Activated T-helper 1 cell treated with anti-CD3 and anti-CD28 coated beads, Interleukin-12 subunit alpha, Interleukin-12 subunit beta, Interleukin-2, Interleukin-4 antibody, amounts not matched to agents 30 ng/mL and 10 ng/mL and 1 ng/mL, durations not matched to agents 14 hours and 24 hours and 36 hours (primary cell): ENCODE data around the gene SAP30BP. TPM values are rescaled to one million over a fixed set of nuclear protein-coding genes. Genes with fewer than 3 reads are reported as not detected.

Experiments used
- DNase-seq: peaks from one replicate; pipeline ENCODE4 v3.0.0; 2021; ENCODE audit warnings: low spot score
- H3K27ac Mint-ChIP-seq: one replicate; pipeline ENCODE4 v1.8.0; 2021; ENCODE audit warnings: mild to moderate bottlenecking, mixed read lengths
- H3K27me3 Mint-ChIP-seq: one replicate; pipeline ENCODE4 v1.8.0; 2022; ENCODE audit warnings: mild to moderate bottlenecking, moderate library complexity, mixed read lengths; ENCODE audit not compliant: insufficient read depth
- H3K36me3 Mint-ChIP-seq: one replicate; pipeline ENCODE4 v1.8.0; 2021; ENCODE audit warnings: low read depth, mixed read lengths
- H3K4me1 Mint-ChIP-seq: one replicate; pipeline ENCODE4 v1.8.0; 2021; ENCODE audit warnings: low read depth, mixed read lengths
- H3K4me3 Mint-ChIP-seq: one replicate; pipeline ENCODE4 v1.8.0; 2021; ENCODE audit warnings: mild to moderate bottlenecking, moderate library complexity, mixed read lengths
- H3K9me3 Mint-ChIP-seq: one replicate; pipeline ENCODE4 v1.8.0; 2021; ENCODE audit warnings: mixed read lengths
- intact Hi-C: fragments of 100-400 bp; cut with micrococcal nuclease; formaldehyde crosslinking; loops from one replicate; pipeline ENCODE4 v1.15.1; 2024
- total RNA-seq: library from RNA; stranded (reverse); gene quantifications from 2 replicates; pipeline ENCODE4 v1.2.3, GENCODE V29; 2022

The SAP30BP gene
- total RNA-seq, 1 donor from 2014 or later, result 113 TPM

- Mint-ChIP-seq H3K36me3 (peaks cover 11% of the 10 kb centered on the region), H3K4me3 (no peak overlapping the region), H3K4me1 (peaks cover 57% of the 10 kb centered on the region), H3K27me3 (no peaks in the 10 kb centered on the region), H3K9me3 (no peaks in the 10 kb centered on the region), H3K27ac (no peak overlapping the region)
- no peak for DNase-seq
- intact Hi-C loops, result no loop called here
These were observed 18.4 kb downstream of the SAP30BP start for GRCh38 chr17:75685499-75685898.

DNA sequence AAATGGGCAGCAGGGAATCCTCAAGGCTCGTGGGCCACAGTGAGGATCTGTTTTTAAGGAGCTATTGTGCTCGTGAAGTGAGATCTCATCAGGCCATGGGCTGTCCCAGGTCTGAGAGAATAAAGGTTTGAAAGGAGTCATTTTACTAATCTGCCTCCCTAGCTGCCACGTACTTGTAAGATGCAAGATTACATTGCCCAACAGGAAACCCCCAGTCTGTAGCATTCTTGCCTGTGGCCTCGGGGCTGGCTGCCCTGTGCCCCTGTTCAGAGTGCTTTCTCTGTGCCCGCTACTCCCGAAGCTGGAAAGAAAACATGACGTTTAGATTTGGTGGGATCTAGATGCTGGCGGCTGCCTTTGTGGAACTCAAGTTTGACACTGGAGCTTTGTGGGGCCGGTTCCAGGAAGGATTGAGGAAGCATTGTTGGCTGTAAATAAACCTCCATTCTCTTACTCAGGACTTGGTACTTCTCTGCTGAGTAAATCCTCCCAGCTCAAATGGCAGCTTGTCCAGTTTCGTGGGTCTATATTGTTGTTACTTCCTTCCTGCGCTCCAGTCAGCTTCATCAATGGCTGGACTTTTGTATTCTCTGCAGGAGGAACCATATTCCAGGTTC, 21.2 kb downstream of the SAP30BP start:
- peaks cover 18% of the 10 kb centered on the region for H3K36me3 Mint-ChIP-seq
- H3K4me1 Mint-ChIP-seq, result peaks cover 62% of the 10 kb centered on the region

GRCh38 chr17:75689441-75689873, 22.3 kb downstream of the SAP30BP start:
- DNase-seq, result peak; percentile 48
- Mint-ChIP-seq H3K27ac (peak overlapping the region; percentile 93), H3K9me3 (no peaks in the 10 kb centered on the region), H3K4me1 (peaks cover 58% of the 10 kb centered on the region), H3K27me3 (no peaks in the 10 kb centered on the region), H3K36me3 (peaks cover 21% of the 10 kb centered on the region), H3K4me3 (peak overlapping the region; percentile 70)
- intact Hi-C loops, result no loop called here

More for the DNA sequence above, 21.2 kb downstream of the SAP30BP start:
- no peak for DNase-seq
- intact Hi-C loops, result no loop called here
- Mint-ChIP-seq H3K4me3 (peak overlapping the region; percentile 53), H3K27ac (peak overlapping the region; percentile 93), H3K27me3 (no peaks in the 10 kb centered on the region), H3K9me3 (no peaks in the 10 kb centered on the region)

- H3K9me3 Mint-ChIP-seq, result no peaks in the 10 kb centered on the region
- H3K27ac Mint-ChIP-seq, result peak overlapping the region; percentile 89
- peaks cover 45% of the 10 kb centered on the region for H3K4me1 Mint-ChIP-seq
- H3K4me3 Mint-ChIP-seq, result peak overlapping the region; percentile 12
- intact Hi-C loops, result loop anchor here (1.0 kb wide), 1 partner anchor 24 kb away; the partner anchor contains the start of genes RECQL5 and SAP30BP
- peaks cover 24% of the 10 kb centered on the region for H3K36me3 Mint-ChIP-seq
- peak; percentile 39 for DNase-seq
- H3K27me3 Mint-ChIP-seq, result no peaks in the 10 kb centered on the region
These were observed 24.2 kb downstream of the SAP30BP start for GRCh38 chr17:75691371-75691791.

DNA sequence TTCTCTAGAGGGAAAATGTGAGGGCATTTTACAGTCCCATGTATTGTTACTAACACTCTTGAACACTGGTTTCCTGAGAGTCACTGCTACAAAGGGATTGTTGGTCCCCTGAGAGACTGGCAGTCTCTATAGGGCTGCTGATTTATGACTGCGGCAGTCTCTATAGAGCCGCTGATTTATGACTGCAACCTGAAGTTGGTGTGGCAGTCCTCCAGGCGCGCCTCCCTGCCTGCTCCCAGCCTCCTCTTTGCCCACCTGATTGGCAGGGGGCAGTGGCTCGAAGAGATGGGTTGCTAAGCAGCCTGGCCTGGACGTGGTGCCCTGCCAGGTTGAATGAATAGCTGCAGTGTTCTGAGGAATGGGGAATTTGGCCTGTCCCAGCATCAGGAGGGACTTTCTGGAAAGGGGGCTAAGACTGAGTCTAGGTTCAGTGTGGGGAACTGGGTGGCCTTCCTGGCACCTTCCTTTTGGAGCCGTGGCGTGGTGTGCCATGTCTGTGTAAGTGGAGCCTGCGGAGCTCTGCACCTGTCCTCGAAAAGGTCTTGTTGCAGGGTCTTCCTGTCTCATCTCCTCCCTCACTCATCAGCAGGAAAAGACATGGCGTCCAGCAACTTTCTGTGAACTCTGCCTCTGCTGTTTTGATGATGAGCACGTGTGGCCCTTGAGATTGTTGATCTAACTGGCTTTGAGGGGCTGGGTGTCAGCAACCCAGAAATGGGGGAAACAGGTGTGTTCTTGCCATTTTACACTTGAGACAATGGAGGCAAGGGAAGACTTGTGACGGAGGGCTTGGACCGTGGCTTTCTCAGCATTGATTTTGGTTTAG, 24.9 kb downstream of the SAP30BP start:
- Mint-ChIP-seq H3K9me3 (no peaks in the 10 kb centered on the region), H3K36me3 (peaks cover 24% of the 10 kb centered on the region), H3K27ac (peak overlapping the region; percentile 89), H3K27me3 (no peaks in the 10 kb centered on the region), H3K4me1 (peaks cover 45% of the 10 kb centered on the region), H3K4me3 (no peak overlapping the region)
- intact Hi-C loops, result loop anchor here (1.0 kb wide), 1 partner anchor 25 kb away; the partner anchor contains the start of genes RECQL5 and SAP30BP
- DNase-seq, result no peak

DNA sequence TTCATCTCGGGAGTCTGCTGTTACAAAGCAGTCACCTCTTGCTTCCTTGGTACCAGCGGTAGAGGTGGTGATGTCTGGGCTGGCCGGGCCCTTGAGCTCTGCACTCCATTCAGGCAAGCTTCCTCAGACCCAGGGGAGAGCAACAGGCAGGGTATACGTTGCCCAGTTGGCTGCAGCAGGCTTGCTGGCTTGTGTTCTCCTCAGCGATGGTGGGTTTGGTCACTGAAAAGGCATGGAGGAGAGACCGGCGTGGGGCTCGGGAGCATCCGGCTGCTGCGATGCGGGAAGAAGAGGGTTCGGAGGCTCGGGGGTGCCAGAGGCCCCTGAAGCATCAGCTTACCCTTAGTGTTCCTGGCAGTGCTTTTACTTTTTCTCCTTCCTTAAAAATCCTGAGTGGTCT, 25.8 kb downstream of the SAP30BP start:
- H3K4me3 Mint-ChIP-seq, result no peak overlapping the region
- peaks cover 39% of the 10 kb centered on the region for H3K4me1 Mint-ChIP-seq
- H3K9me3 Mint-ChIP-seq, result no peaks in the 10 kb centered on the region
- H3K36me3 Mint-ChIP-seq, result peaks cover 26% of the 10 kb centered on the region
- H3K27me3 Mint-ChIP-seq, result no peaks in the 10 kb centered on the region
- DNase-seq, result no peak
- intact Hi-C loops, result no loop called here
- H3K27ac Mint-ChIP-seq, result no peak overlapping the region

DNA sequence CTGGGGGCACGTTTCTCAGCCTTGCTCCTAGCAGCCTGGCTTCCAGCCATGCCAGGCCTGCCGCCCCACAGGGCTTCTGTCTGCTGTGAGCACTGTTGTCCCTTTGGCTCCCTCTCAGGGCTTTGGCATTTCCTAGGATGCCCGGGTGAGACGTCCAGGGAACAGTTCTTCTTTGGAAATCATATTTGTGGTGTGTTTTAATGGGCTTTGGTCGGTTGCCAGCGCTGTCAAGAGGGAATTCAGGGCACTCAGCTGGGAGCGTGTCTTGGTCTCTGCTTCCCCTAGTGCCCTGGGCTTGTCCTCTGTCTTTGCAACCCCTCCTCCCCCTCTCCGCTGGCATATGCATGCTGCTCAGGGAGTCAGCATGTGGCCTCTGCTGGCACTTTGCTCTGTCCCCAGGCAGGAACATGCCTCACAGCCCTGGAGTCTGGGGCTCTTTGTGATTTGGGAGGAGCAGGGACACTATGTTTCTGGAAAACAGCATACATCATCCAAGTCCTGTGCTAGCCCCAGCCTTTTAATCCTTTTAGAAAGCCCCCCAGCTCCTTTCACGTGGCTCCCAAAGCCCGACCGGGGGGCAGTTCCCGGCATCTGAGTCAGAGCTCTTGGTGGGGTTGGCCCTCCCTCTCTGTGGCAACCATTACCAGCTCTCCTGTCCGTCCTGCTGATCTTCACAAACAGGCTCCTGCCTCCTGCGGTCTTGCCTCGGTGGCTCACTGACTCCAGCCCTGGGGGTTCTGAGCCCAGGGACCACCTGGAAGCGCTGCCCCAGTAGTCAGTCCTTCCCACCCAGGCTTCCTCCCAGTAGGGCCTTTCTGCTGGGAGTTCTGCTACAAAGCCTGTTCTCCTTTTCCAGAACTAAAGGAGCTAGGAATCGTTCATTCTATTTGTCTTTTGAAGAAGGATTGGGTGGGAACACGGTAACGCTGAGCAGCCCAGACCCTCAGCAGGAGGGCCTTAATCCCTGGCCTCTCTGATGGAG, 26.7 kb downstream of the SAP30BP start:
- peaks cover 27% of the 10 kb centered on the region for H3K36me3 Mint-ChIP-seq
- no peak overlapping the region for H3K4me3 Mint-ChIP-seq
- no peaks in the 10 kb centered on the region for H3K27me3 Mint-ChIP-seq
- no peak for DNase-seq
- intact Hi-C loops, result no loop called here
- no peak overlapping the region for H3K27ac Mint-ChIP-seq
- H3K4me1 Mint-ChIP-seq, result peaks cover 31% of the 10 kb centered on the region
- no peaks in the 10 kb centered on the region for H3K9me3 Mint-ChIP-seq

GRCh38 chr17:75694536-75694935, 27.4 kb downstream of the SAP30BP start:
- Mint-ChIP-seq H3K4me1 (peaks cover 24% of the 10 kb centered on the region), H3K9me3 (no peaks in the 10 kb centered on the region), H3K27me3 (no peaks in the 10 kb centered on the region), H3K4me3 (no peak overlapping the region), H3K27ac (no peak overlapping the region), H3K36me3 (peaks cover 29% of the 10 kb centered on the region)
- no peak for DNase-seq
- intact Hi-C loops, result no loop called here

DNA sequence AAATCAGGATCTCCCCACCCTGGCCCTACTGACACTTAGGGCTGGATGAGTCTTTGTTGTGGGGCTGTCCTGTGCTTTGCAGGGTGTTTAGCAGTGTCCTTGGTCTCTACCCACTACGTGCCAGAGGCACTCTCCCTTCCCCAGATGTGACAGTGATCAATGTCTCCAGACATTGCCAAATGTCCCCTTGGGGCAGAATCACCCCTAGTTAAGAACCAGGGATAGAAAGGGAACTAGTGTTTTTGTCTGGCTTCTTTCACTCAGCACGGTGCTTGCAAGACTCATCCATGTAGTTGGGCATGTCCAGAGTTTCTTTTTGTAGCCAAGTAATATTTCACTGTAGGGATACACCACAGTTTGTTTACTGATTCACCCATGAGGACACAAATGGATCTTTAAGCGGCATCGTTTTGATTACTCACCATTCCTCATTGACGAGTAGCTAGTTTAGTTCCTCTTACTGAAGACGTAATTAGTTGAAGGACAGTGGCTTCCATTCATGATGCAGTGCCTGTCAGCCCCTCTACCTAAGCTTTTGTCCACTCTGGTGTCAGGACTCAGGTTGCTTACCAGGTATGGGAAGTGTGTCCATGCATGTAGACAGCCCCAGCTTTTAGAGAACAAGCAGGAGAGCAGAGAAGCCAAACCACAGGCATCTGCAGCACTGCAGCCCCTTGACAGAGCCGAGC, 28.1 kb downstream of the SAP30BP start:
- Mint-ChIP-seq H3K27me3 (no peaks in the 10 kb centered on the region), H3K4me3 (no peak overlapping the region), H3K4me1 (peaks cover 16% of the 10 kb centered on the region), H3K36me3 (peaks cover 28% of the 10 kb centered on the region), H3K27ac (peak overlapping the region; percentile 6), H3K9me3 (no peaks in the 10 kb centered on the region)
- intact Hi-C loops, result no loop called here
- DNase-seq, result no peak

DNA sequence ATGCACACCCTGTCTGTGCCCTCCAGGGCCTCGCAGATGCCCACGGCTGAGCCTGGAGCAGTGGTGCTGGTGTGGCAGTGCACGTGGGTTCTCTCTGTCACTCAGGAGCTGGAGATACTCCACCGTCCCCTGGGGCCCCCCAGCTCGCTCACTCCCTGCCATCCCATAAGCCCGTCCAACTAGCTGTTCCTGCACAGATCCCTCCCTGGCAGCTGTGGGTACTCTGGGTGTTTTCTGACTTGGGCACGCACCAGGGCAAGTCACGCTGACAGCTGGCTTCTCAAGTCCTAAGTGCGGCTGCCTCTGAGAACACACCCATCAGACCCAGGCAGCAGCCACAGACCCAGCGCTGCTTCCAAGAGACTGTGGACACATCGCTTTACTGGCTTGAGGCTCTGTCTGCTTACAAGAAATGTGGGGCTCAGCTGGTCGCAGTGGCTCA, 28.7 kb downstream of the SAP30BP start:
- H3K27ac Mint-ChIP-seq, result no peak overlapping the region
- peaks cover 33% of the 10 kb centered on the region for H3K36me3 Mint-ChIP-seq
- H3K27me3 Mint-ChIP-seq, result no peaks in the 10 kb centered on the region
- intact Hi-C loops, result no loop called here
- H3K4me1 Mint-ChIP-seq, result peaks cover 10% of the 10 kb centered on the region
- DNase-seq, result no peak
- no peaks in the 10 kb centered on the region for H3K9me3 Mint-ChIP-seq
- H3K4me3 Mint-ChIP-seq, result no peak overlapping the region

GRCh38 chr17:75697651-75698291, 30.6 kb downstream of the SAP30BP start:
- H3K27ac Mint-ChIP-seq, result peak overlapping the region; percentile 42
- intact Hi-C loops, result no loop called here
- no peaks in the 10 kb centered on the region for H3K4me1 Mint-ChIP-seq
- no peak overlapping the region for H3K4me3 Mint-ChIP-seq
- H3K27me3 Mint-ChIP-seq, result no peaks in the 10 kb centered on the region
- no peak for DNase-seq
- no peaks in the 10 kb centered on the region for H3K9me3 Mint-ChIP-seq
- peaks cover 34% of the 10 kb centered on the region for H3K36me3 Mint-ChIP-seq

GRCh38 chr17:75698659-75699058, 31.5 kb downstream of the SAP30BP start:
- intact Hi-C loops, result no loop called here
- Mint-ChIP-seq H3K27me3 (no peaks in the 10 kb centered on the region), H3K9me3 (no peaks in the 10 kb centered on the region), H3K4me3 (no peak overlapping the region), H3K27ac (no peak overlapping the region), H3K36me3 (peaks cover 34% of the 10 kb centered on the region), H3K4me1 (no peaks in the 10 kb centered on the region)
- no peak for DNase-seq
